G401 (cell line): ENCODE results near the gene NREP. TPM values are rescaled to one million over a fixed set of nuclear protein-coding genes. Genes with fewer than 3 reads are reported as not detected.

Experiments
- DNase-seq: peaks from one replicate; pipeline ENCODE4 v3.0.0-alpha.2; 2015; ENCODE audit warnings: low spot score
- in situ Hi-C: cut with HindIII; loops from 2 replicates; pipeline ENCODE4 v1.10.0; 2016; ENCODE audit warnings: low sequenced_read_pairs, mixed read lengths
- total RNA-seq: library from RNA; depleted of rRNA; stranded (reverse); fragments of >200 nt; shearing (Covaris generic); gene quantifications from 2 replicates; pipeline ENCODE4 v1.2.3, GENCODE V29; 2014; rRNA removed

Gene NREP
- total RNA-seq = 2.3 and 6.9 TPM in 2 replicates

- no peak for DNase-seq
- in situ Hi-C loops = no loop called here
These were observed at the start of gene NREP for GRCh38 chr5:111756581-111757354. Gene NREP (minus strand): TSS chr5:111757194. CDS start chr5:111755772, 1,422 bp downstream.

GRCh38 chr5:111806753-111807152 lies 49.8 kb upstream of the NREP start:
- in situ Hi-C loops = no loop called here
- DNase-seq = no peak

GRCh38 chr5:111806156-111806555 lies 49.2 kb upstream of the NREP start:
- in situ Hi-C loops = no loop called here
- DNase-seq = no peak

GRCh38 chr5:111805071-111805470 lies 48.1 kb upstream of the NREP start:
- in situ Hi-C loops = no loop called here
- DNase-seq = no peak

GRCh38 chr5:111800351-111800750 lies 43.4 kb upstream of the NREP start:
- in situ Hi-C loops = no loop called here
- DNase-seq = no peak

- DNase-seq = no peak
- in situ Hi-C loops = no loop called here
These were observed 38.1 kb upstream of the NREP start for GRCh38 chr5:111795142-111795541.

- in situ Hi-C loops = no loop called here
These were observed 35.6 kb upstream of the NREP start for GRCh38 chr5:111792471-111793058.

GRCh38 chr5:111790295-111790694 lies 33.3 kb upstream of the NREP start:
- in situ Hi-C loops = no loop called here
- no peak for DNase-seq

More at GRCh38 chr5:111792471-111793058, 35.6 kb upstream of the NREP start:
- DNase-seq = no peak

GRCh38 chr5:111787006-111787405 lies 30.0 kb upstream of the NREP start:
- in situ Hi-C loops = no loop called here
- DNase-seq = no peak

- no peak for DNase-seq
- in situ Hi-C loops = no loop called here
These were observed 27.6 kb upstream of the NREP start for GRCh38 chr5:111784491-111785181.

- DNase-seq = no peak
- in situ Hi-C loops = no loop called here
These were observed 26.5 kb upstream of the NREP start for GRCh38 chr5:111783537-111783936.

- no peak for DNase-seq
- in situ Hi-C loops = no loop called here
These were observed 25.2 kb upstream of the NREP start for GRCh38 chr5:111782216-111782615.

GRCh38 chr5:111781200-111781599 lies 24.2 kb upstream of the NREP start:
- in situ Hi-C loops = no loop called here
- DNase-seq = no peak

GRCh38 chr5:111779922-111780292 lies 22.9 kb upstream of the NREP start:
- in situ Hi-C loops = no loop called here
- DNase-seq = no peak

- in situ Hi-C loops = no loop called here
- DNase-seq = peak; percentile 22
These were observed 22.4 kb upstream of the NREP start for GRCh38 chr5:111779260-111779921.

- DNase-seq = no peak
- in situ Hi-C loops = no loop called here
These were observed 20.2 kb upstream of the NREP start for GRCh38 chr5:111776913-111777781.

- in situ Hi-C loops = no loop called here
- DNase-seq = no peak
These were observed 18.2 kb upstream of the NREP start for GRCh38 chr5:111775224-111775623.

- in situ Hi-C loops = no loop called here
- DNase-seq = peak; percentile 27
These were observed 17.5 kb upstream of the NREP start for GRCh38 chr5:111774525-111774924.
